HG03469 (cell line): ENCODE measurements around the gene ZNF362.

ENCODE experiments used
- ATAC-seq: cut with Tn5 transposase; IDR thresholded peaks from one replicate; pipeline ENCODE4 v1.9.1; 2021; ENCODE audit warnings: mild to moderate bottlenecking, moderate library complexity, moderate number of reproducible peaks; ENCODE audit not compliant: unreplicated experiment

ZNF362 gene

GRCh38 chr1:33323663-33324477 lies 67.6 kb downstream of the ZNF362 start:
- no peak for ATAC-seq

- no peak for ATAC-seq
These were observed 68.6 kb downstream of the ZNF362 start for GRCh38 chr1:33324677-33325575.

- ATAC-seq: no peak
These were observed 70.5 kb downstream of the ZNF362 start for GRCh38 chr1:33326785-33327184.

- ATAC-seq: no peak
These were observed 71.5 kb downstream of the ZNF362 start for GRCh38 chr1:33327587-33328325.

- no peak for ATAC-seq
These were observed 72.5 kb downstream of the ZNF362 start for GRCh38 chr1:33328817-33329216.

- ATAC-seq: no peak
These were observed 73.5 kb downstream of the ZNF362 start for GRCh38 chr1:33329600-33330305.

- ATAC-seq: no peak
These were observed 74.1 kb downstream of the ZNF362 start for GRCh38 chr1:33330361-33330890.

GRCh38 chr1:33330906-33331305 lies 74.6 kb downstream of the ZNF362 start:
- no peak for ATAC-seq

- no peak for ATAC-seq
These were observed 75.4 kb downstream of the ZNF362 start for GRCh38 chr1:33331444-33332356.

- no peak for ATAC-seq
These were observed 76.1 kb downstream of the ZNF362 start for GRCh38 chr1:33332357-33332789.

- no peak for ATAC-seq
These were observed 76.6 kb downstream of the ZNF362 start for GRCh38 chr1:33332881-33333280.

GRCh38 chr1:33334081-33334552 lies 77.8 kb downstream of the ZNF362 start:
- no peak for ATAC-seq

- ATAC-seq: no peak
These were observed 78.7 kb downstream of the ZNF362 start for GRCh38 chr1:33335020-33335419.

- ATAC-seq: no peak
These were observed 80.3 kb downstream of the ZNF362 start for GRCh38 chr1:33336580-33336979.

GRCh38 chr1:33337441-33337840 lies 81.1 kb downstream of the ZNF362 start:
- ATAC-seq: no peak

GRCh38 chr1:33338048-33338439 lies 81.8 kb downstream of the ZNF362 start:
- no peak for ATAC-seq

- no peak for ATAC-seq
These were observed 82.3 kb downstream of the ZNF362 start for GRCh38 chr1:33338440-33339211.

- no peak for ATAC-seq
These were observed 83.1 kb downstream of the ZNF362 start for GRCh38 chr1:33339413-33339812.
